NB4 (cell line): ENCODE measurements around the gene POLD1.

Source experiments
- DNase-seq: peaks from one replicate; pipeline ENCODE4 v3.0.0; 2010; ENCODE audit warnings: low read depth
- H3K4me3 ChIP-seq: one replicate; pipeline ENCODE4 v1.5.1; 2011; ENCODE audit warnings: mild to moderate bottlenecking, low read depth, low read length, moderate library complexity
- MAX ChIP-seq: IDR thresholded peaks from 2 replicates; pipeline ENCODE4 v1.6.1; 2011; ENCODE audit warnings: low read depth, low read length
- MYC ChIP-seq: IDR thresholded peaks from 2 replicates; pipeline ENCODE4 v1.6.1; 2011; ENCODE audit warnings: low read depth, low read length
- POLR2A ChIP-seq: IDR thresholded peaks from 2 replicates; pipeline ENCODE4 v1.6.1; 2011; ENCODE audit warnings: mild to moderate bottlenecking; ENCODE audit not compliant: insufficient read length; ENCODE audit errors: extremely low read depth
- TF ChIP-seq, protein P1 (sequence below): IDR thresholded peaks from one replicate; pipeline ENCODE4 v1.5.1; 2012; ENCODE audit warnings: low read depth, low read length

POLD1 gene

DNA sequence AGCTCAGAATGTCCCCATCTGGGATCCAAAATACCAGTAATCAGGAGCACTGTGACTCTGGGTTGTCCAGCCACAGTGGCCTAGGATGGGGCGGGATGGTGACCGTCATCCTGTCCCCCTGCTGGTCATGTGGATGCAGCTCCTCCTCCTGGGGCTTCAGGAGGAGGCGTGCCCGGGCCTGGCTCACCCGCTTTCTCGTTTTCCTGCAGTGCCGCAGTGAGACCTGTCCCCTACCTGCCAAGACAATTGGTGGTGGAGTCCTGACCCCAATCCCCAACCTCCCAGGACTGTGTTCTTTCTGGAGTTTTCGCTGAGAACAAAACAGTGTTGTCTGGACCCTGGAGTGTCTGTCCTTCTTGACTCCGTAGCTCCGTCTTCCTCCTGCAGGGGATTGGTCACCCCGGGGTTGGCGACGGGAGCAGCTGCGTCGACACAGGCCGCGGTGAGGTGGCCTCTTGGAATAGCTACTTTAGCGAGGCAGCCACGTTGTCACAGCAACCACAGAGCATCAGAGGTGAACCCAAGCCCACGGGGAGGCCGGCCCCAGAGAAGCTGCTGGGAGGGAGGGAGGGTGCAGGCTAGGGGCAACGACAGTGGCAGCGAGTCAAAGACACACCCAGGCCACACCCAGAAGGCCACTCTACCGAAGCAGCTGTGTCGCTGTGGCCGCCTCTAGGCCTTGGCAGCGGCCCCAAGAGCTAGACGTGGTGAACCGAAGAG is 82.0 kb downstream of the POLD1 start:
- TF ChIP-seq MYC (no peak), POLR2A (no peak), MAX (no peak)
- TF ChIP-seq, protein P1, sequence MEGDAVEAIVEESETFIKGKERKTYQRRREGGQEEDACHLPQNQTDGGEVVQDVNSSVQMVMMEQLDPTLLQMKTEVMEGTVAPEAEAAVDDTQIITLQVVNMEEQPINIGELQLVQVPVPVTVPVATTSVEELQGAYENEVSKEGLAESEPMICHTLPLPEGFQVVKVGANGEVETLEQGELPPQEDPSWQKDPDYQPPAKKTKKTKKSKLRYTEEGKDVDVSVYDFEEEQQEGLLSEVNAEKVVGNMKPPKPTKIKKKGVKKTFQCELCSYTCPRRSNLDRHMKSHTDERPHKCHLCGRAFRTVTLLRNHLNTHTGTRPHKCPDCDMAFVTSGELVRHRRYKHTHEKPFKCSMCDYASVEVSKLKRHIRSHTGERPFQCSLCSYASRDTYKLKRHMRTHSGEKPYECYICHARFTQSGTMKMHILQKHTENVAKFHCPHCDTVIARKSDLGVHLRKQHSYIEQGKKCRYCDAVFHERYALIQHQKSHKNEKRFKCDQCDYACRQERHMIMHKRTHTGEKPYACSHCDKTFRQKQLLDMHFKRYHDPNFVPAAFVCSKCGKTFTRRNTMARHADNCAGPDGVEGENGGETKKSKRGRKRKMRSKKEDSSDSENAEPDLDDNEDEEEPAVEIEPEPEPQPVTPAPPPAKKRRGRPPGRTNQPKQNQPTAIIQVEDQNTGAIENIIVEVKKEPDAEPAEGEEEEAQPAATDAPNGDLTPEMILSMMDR = no peak
- H3K4me3 ChIP-seq = no peak overlapping the region

GRCh38 chr19:50466706-50467039 is 82.5 kb downstream of the POLD1 start:
- TF ChIP-seq MYC (no peak), MAX (no peak), POLR2A (no peak)
- TF ChIP-seq, protein P1 = no peak
- H3K4me3 ChIP-seq = no peak overlapping the region
- DNase-seq = no peak

More for the DNA sequence above, 82.0 kb downstream of the POLD1 start:
- no peak for DNase-seq

DNA sequence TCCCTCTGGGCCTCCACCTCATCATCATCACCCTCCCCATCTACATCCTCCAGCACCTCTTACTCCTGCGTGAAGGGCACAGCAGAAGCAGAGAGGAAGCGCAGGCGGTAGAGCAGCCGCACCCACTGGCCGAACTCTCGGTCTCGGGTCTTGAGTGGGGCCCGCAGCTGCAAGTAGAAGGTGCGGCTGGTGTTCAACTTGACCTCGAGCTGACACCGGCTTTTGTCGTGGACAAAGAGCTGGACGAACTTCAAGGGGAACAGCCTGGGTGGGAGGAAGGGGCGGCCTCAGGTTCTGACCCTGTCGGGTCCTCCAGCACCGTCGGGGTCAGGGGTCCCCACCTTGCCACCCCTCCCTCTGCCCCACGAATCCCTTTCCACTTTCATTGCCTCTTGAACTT is 83.4 kb downstream of the POLD1 start:
- no peak for TF ChIP-seq POLR2A
- no peak for DNase-seq
- no peak overlapping the region for H3K4me3 ChIP-seq
